ENCODE measurements around the gene PFKL. TPM values are rescaled to one million over a fixed set of nuclear protein-coding genes. Genes with fewer than 3 reads are reported as not detected.
A peak's percentile ranks its signal among the peaks of the same experiment; 100 is the strongest.

PFKL gene
- total RNA-seq, 1 experiment from 2014 or later: 78.9 TPM

- no peaks in the 10 kb centered on the region for H3K9me3 Mint-ChIP-seq (ENCODE audit: low read depth, unreplicated experiment)
- H3K36me3 Mint-ChIP-seq (ENCODE audit: insufficient read depth, unreplicated experiment): peaks cover 16% of the 10 kb centered on the region
- BruUV-seq (replicated peaks): no TSS peak
- peaks cover 18% of the 10 kb centered on the region for H3K4me1 Mint-ChIP-seq (ENCODE audit: low read depth, unreplicated experiment)
- H3K27ac Mint-ChIP-seq (ENCODE audit: unreplicated experiment): no peak overlapping the region
- TF ChIP-seq CTCF (IDR thresholded peaks at IDR 0.05; ENCODE audit: unreplicated experiment): peak; percentile 56
- peak; percentile 56 for DNase-seq
- no peaks in the 10 kb centered on the region for H3K27me3 Mint-ChIP-seq (ENCODE audit: unreplicated experiment)
- H3K4me3 Mint-ChIP-seq (ENCODE audit: low read depth, unreplicated experiment): peak overlapping the region; percentile 17
- intact Hi-C loops (cut with micrococcal nuclease; ENCODE audit: unreplicated experiment): no loop called here
- CTCF ChIA-PET: no interaction called here
Observed at GRCh38 chr21:44304877-44305293, 5.0 kb downstream of the PFKL start.

GRCh38 chr21:44305691-44306090 is 5.8 kb downstream of the PFKL start:
- BruUV-seq (replicated peaks): no TSS peak

GRCh38 chr21:44306936-44307704 is 7.3 kb downstream of the PFKL start:
- no peak overlapping the region for H3K27ac Mint-ChIP-seq (ENCODE audit: unreplicated experiment)
- BruUV-seq (replicated peaks): no TSS peak

More at GRCh38 chr21:44305691-44306090, 5.8 kb downstream of the PFKL start:
- no peak overlapping the region for H3K4me3 Mint-ChIP-seq (ENCODE audit: low read depth, unreplicated experiment)
- H3K36me3 Mint-ChIP-seq (ENCODE audit: insufficient read depth, unreplicated experiment): peaks cover 13% of the 10 kb centered on the region
- no peak for TF ChIP-seq CTCF (IDR thresholded peaks at IDR 0.05; ENCODE audit: unreplicated experiment)
- CTCF ChIA-PET: no interaction called here
- H3K4me1 Mint-ChIP-seq (ENCODE audit: low read depth, unreplicated experiment): peaks cover 18% of the 10 kb centered on the region
- no peaks in the 10 kb centered on the region for H3K9me3 Mint-ChIP-seq (ENCODE audit: low read depth, unreplicated experiment)
- no peak for DNase-seq
- no peak overlapping the region for H3K27ac Mint-ChIP-seq (ENCODE audit: unreplicated experiment)
- H3K27me3 Mint-ChIP-seq (ENCODE audit: unreplicated experiment): no peaks in the 10 kb centered on the region
- intact Hi-C loops (cut with micrococcal nuclease; ENCODE audit: unreplicated experiment): no loop called here

GRCh38 chr21:44310628-44311507 is 11.0 kb downstream of the PFKL start:
- no peak overlapping the region for H3K27ac Mint-ChIP-seq (ENCODE audit: unreplicated experiment)
- intact Hi-C loops (cut with micrococcal nuclease; ENCODE audit: unreplicated experiment): no loop called here
- peaks cover 16% of the 10 kb centered on the region for H3K36me3 Mint-ChIP-seq (ENCODE audit: insufficient read depth, unreplicated experiment)
- no peaks in the 10 kb centered on the region for H3K9me3 Mint-ChIP-seq (ENCODE audit: low read depth, unreplicated experiment)
- CTCF ChIA-PET: no interaction called here
- no peaks in the 10 kb centered on the region for H3K4me1 Mint-ChIP-seq (ENCODE audit: low read depth, unreplicated experiment)
- TF ChIP-seq CTCF (IDR thresholded peaks at IDR 0.05; ENCODE audit: unreplicated experiment): no peak
- no peak for DNase-seq
- H3K4me3 Mint-ChIP-seq (ENCODE audit: low read depth, unreplicated experiment): no peak overlapping the region
- H3K27me3 Mint-ChIP-seq (ENCODE audit: unreplicated experiment): no peaks in the 10 kb centered on the region
- no TSS peak for BruUV-seq (replicated peaks)

More at GRCh38 chr21:44306936-44307704, 7.3 kb downstream of the PFKL start:
- no peak for TF ChIP-seq CTCF (IDR thresholded peaks at IDR 0.05; ENCODE audit: unreplicated experiment)
- CTCF ChIA-PET: no interaction called here
- intact Hi-C loops (cut with micrococcal nuclease; ENCODE audit: unreplicated experiment): no loop called here
- DNase-seq: no peak
- peaks cover 8% of the 10 kb centered on the region for H3K36me3 Mint-ChIP-seq (ENCODE audit: insufficient read depth, unreplicated experiment)
- no peaks in the 10 kb centered on the region for H3K9me3 Mint-ChIP-seq (ENCODE audit: low read depth, unreplicated experiment)
- no peaks in the 10 kb centered on the region for H3K27me3 Mint-ChIP-seq (ENCODE audit: unreplicated experiment)
- H3K4me3 Mint-ChIP-seq (ENCODE audit: low read depth, unreplicated experiment): no peak overlapping the region
- H3K4me1 Mint-ChIP-seq (ENCODE audit: low read depth, unreplicated experiment): peaks cover 18% of the 10 kb centered on the region

Data from Calu3 (cell line).